ENCODE data around the gene DNLZ. TPM values are rescaled to one million over a fixed set of nuclear protein-coding genes. Genes with fewer than 3 reads are reported as not detected.

DNLZ gene
- total and polyA plus RNA-seq, 9 of the 15 experiments (the other 6 are each of a cell fraction or from before 2014, with no cell fraction given): 0.17 to 44.6 (median 3.4) TPM

GRCh38 chr9:136395345-136396218 lies 32.0 kb upstream of the DNLZ start:
- in situ Hi-C loops (cut with MboI): no loop called here
- H3K9ac ChIP-seq (ENCODE audit: insufficient read depth in 1 of 2, low read depth in 2 of 2, low read length in 2 of 2): peak overlapping the region in 1 of 2 experiments; percentile 57; a peak in 1 of 4 replicates
- ChIA-PET CTCF (ENCODE audit: low intra/inter-chr PET ratio) (no interaction called here), POLR2A (interaction anchor here (0.6 to 1.6 kb wide), 5 partner anchors 8 to 714 kb away, joined by 3 to 5 read pairs (median 3); partner anchors contain the start of gene DNLZ)
- DNase-seq (ENCODE audit: extremely low read depth in 1 of 4, low spot score in 3 of 4) (no peak), ATAC-seq (no peak), FAIRE-seq (no peak)
- H3K79me2 ChIP-seq (ENCODE audit: control insufficient read depth, insufficient read depth, low read length): peaks cover 28% of the 10 kb centered on the region
- TF ChIP-seq ZNF280B (CRISPR knock-in tag; IDR thresholded peaks at IDR 0.05) (no peak), YBX1 (IDR thresholded peaks at IDR 0.05) (no peak), RFX1 (IDR thresholded peaks at IDR 0.05) (no peak), DACH1 (IDR thresholded peaks at IDR 0.05; ENCODE audit: partially characterized antibody) (no peak), HOMEZ (CRISPR knock-in tag; IDR thresholded peaks at IDR 0.05) (no peak)
- no peaks in the 10 kb centered on the region for H3K9me3 ChIP-seq (replicated peaks; ENCODE audit: control insufficient read depth, insufficient read depth, low read depth, low read length)
- intact Hi-C loops (cut with micrococcal nuclease): no loop called here
- no peak overlapping the region for H2AFZ ChIP-seq (ENCODE audit: low read depth, low read length)
- peaks cover 7 to 43% of the 10 kb centered on the region in 2 experiments; a peak in 4 of 5 replicates for H3K4me1 ChIP-seq (replicated peaks in 1 of 2; ENCODE audit: control insufficient read depth in 2 of 2, insufficient read depth in 2 of 2, low read length in 2 of 2)
- H3K4me3 ChIP-seq: no peak overlapping the region
- no TSS peak for BruUV-seq (replicated peaks)
- H3K9me1 ChIP-seq (ENCODE audit: control insufficient read depth, insufficient read depth, low read length): no peaks in the 10 kb centered on the region
- no peaks in the 10 kb centered on the region; the same call in 1 of the 2 replicates for H4K20me1 ChIP-seq (replicated peaks; ENCODE audit: control insufficient read depth, insufficient read depth, low read length)
- H3K4me2 ChIP-seq (ENCODE audit: insufficient read depth, low read length): no peak overlapping the region
- WGBS (ENCODE audit: insufficient coverage, low coverage, missing lambda C conversion rate): 93% methylated on average over 18 of the region's 26 CpGs
- H3K27ac ChIP-seq (ENCODE audit: extremely low read depth, low read depth, low read length): no peak overlapping the region
- H3K36me3 ChIP-seq (ENCODE audit: control insufficient read depth, insufficient read depth, low read length): peaks cover 79% of the 10 kb centered on the region
- no peaks in the 10 kb centered on the region for H3K27me3 ChIP-seq (ENCODE audit: control insufficient read depth in 2 of 2, insufficient read depth in 2 of 2, low read length in 2 of 2)

All from K562 (cell line).